Hepatocyte (in vitro differentiated cells): Measurements from ENCODE around the gene ATP6AP1.

ENCODE experiments used
- EZH2 ChIP-seq: fragments of 200-600 bp; sonication (generic); IDR thresholded peaks from 2 replicates; pipeline ENCODE4 v1.6.1; 2016; ENCODE audit warnings: antibody characterized with exemption, mild to moderate bottlenecking, borderline replicate concordance
- TF ChIP-seq, protein P1 (sequence below): fragments of 200-600 bp; sonication (generic); IDR thresholded peaks from 2 replicates; pipeline ENCODE4 v1.5.1; 2016; ENCODE audit warnings: antibody characterized with exemption, mild to moderate bottlenecking; ENCODE audit not compliant: poor library complexity

DNA sequence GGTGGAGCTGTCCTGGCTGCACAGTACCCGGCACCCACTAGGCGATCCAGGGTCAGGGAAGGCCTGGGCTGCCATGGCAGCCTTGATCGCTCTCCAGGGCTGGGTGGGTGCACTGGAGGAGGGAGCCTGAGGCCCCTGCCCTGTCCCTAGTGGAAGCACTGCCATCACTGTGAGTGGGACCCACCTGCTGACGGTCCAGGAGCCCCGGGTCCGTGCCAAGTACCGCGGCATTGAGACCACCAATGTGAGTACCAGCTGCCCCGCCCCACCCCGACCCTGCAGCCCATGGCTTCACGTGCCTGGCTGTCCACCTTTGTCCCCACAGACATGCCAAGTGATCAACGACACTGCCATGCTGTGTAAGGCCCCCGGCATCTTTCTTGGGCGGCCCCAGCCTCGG, 38.4 kb downstream of the ATP6AP1 start:
- TF ChIP-seq EZH2: no peak
- TF ChIP-seq, protein P1, sequence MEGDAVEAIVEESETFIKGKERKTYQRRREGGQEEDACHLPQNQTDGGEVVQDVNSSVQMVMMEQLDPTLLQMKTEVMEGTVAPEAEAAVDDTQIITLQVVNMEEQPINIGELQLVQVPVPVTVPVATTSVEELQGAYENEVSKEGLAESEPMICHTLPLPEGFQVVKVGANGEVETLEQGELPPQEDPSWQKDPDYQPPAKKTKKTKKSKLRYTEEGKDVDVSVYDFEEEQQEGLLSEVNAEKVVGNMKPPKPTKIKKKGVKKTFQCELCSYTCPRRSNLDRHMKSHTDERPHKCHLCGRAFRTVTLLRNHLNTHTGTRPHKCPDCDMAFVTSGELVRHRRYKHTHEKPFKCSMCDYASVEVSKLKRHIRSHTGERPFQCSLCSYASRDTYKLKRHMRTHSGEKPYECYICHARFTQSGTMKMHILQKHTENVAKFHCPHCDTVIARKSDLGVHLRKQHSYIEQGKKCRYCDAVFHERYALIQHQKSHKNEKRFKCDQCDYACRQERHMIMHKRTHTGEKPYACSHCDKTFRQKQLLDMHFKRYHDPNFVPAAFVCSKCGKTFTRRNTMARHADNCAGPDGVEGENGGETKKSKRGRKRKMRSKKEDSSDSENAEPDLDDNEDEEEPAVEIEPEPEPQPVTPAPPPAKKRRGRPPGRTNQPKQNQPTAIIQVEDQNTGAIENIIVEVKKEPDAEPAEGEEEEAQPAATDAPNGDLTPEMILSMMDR: no peak
